ENCODE data around the gene CCDC88C.

Gene CCDC88C

DNA sequence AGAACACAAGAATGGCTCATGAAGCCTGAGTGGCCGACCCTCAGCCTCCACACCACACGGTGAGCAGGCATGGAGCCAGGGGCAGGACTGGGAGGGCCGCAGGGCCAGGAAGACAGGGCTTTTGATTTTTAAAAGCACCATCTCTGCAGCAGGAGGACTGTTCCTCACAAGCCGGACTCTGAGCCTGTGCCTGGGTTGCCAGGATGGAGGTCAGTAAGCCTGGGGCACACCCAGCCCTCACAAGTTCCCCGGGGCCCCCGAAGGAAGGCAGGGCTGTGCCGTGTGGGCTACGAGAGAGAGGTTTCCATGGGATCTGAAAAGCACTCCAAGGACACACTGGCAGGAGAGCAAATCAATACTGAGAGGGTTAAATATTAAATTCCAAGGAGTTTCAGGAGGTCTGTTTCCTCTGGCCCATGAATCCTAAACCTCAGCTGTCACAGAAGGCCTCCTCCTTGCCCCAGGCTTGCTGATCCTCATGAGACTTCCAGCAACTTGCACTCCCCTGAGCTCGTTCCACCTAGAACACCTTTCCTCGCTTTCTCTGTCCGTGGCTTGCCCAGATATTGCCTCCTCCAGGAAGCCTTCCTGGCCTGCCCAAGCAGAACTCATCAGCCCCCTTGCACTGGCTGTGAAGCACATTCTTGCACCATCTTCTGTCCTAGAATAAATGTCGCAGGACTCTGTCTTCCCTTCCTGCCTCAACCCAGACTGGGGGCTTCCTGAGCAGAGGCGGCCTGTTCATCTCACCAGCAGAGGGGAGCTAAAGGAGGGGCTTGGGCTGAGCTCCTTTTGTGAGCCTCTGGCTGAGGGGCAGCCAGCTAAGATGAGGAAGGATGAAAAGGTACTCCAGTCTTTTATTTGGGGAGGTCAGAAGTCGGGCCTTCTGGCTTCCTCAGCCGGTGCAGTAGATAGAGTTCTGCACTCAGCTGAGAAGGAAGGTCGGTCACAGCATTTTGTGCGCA, 64.6 kb downstream of the CCDC88C start:
- no peak overlapping the region for H3K9ac ChIP-seq (ENCODE audit: low read length)
- H3K4me2 ChIP-seq (ENCODE audit: low read length), result peak overlapping the region; percentile 80
- peaks cover 81% of the 10 kb centered on the region for H4K20me1 ChIP-seq (ENCODE audit: insufficient read depth, low read length)
- no peaks in the 10 kb centered on the region for H3K9me3 ChIP-seq (ENCODE audit: insufficient read depth, low read length)
- no peak overlapping the region for H2AFZ ChIP-seq (ENCODE audit: low read depth, low read length)
- peaks cover 27% of the 10 kb centered on the region for H3K36me3 ChIP-seq (replicated peaks; ENCODE audit: low read depth, low read length)
- H3K79me2 ChIP-seq (ENCODE audit: low read length), result peaks cover 82% of the 10 kb centered on the region
- H3K4me1 ChIP-seq (ENCODE audit: low read length), result peaks cover 98% of the 10 kb centered on the region
- H3K27me3 ChIP-seq (ENCODE audit: low read depth, low read length), result no peaks in the 10 kb centered on the region; the same call in 1 of the 2 replicates
- H3K4me3 ChIP-seq (ENCODE audit: low read length), result no peak overlapping the region
- H3K27ac ChIP-seq (ENCODE audit: low read length), result no peak overlapping the region
- TF ChIP-seq EZH2phosphoT487 (IDR thresholded peaks at IDR 0.05; ENCODE audit: low read depth), result no peak
- TF ChIP-seq, protein P1, sequence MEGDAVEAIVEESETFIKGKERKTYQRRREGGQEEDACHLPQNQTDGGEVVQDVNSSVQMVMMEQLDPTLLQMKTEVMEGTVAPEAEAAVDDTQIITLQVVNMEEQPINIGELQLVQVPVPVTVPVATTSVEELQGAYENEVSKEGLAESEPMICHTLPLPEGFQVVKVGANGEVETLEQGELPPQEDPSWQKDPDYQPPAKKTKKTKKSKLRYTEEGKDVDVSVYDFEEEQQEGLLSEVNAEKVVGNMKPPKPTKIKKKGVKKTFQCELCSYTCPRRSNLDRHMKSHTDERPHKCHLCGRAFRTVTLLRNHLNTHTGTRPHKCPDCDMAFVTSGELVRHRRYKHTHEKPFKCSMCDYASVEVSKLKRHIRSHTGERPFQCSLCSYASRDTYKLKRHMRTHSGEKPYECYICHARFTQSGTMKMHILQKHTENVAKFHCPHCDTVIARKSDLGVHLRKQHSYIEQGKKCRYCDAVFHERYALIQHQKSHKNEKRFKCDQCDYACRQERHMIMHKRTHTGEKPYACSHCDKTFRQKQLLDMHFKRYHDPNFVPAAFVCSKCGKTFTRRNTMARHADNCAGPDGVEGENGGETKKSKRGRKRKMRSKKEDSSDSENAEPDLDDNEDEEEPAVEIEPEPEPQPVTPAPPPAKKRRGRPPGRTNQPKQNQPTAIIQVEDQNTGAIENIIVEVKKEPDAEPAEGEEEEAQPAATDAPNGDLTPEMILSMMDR (IDR thresholded peaks at IDR 0.05; ENCODE audit: low read depth, low read length), result no peak

DNA sequence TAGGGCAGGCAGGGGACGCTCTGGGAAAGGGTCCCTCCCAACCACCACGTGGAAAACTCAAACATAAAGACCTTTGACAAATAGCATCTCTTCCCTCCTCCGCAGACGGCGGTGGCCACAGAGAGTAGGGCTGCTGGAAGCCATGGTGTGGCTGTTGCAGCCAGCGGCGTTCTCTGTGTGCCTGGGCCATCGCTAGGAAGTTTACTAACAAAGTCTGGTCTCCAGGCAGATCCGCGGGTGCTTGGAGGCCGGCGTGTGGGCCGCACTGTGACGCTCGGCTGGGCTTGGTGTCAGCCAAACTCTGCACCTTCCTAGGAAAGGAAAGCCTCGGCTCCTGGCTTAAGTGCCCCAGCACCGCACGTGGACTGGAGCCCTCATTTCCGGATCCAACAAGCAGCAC, 65.6 kb downstream of the CCDC88C start:
- Histone ChIP-seq H4K20me1 (ENCODE audit: insufficient read depth, low read length) (peaks cover 74% of the 10 kb centered on the region), H3K4me2 (ENCODE audit: low read length) (peak overlapping the region; percentile 80)
- TF ChIP-seq, protein P1 (IDR thresholded peaks at IDR 0.05; ENCODE audit: low read depth, low read length), result no peak
- TF ChIP-seq EZH2phosphoT487 (IDR thresholded peaks at IDR 0.05; ENCODE audit: low read depth), result no peak

DNA sequence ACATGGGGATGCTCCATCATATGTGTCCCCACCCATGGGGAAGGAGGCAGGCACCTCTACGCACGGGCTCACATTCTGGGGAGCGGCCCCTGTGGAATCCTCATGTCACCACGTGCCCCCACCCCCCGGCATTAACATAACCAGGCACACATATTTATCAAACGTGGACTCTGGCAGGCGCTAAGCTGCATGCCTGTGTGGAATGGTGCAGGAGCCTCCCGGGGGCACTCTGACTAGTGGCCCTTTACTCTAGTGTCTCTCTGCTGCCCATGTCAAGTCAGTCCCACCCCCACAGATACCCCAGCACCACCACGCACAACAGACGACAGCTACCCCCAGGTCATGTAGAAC, 66.1 kb downstream of the CCDC88C start:
- Histone ChIP-seq H3K4me3 (ENCODE audit: low read length) (peak overlapping the region; percentile 59), H4K20me1 (ENCODE audit: insufficient read depth, low read length) (peaks cover 74% of the 10 kb centered on the region), H3K27me3 (ENCODE audit: low read depth, low read length) (no peaks in the 10 kb centered on the region; the same call in 1 of the 2 replicates), H3K27ac (ENCODE audit: low read length) (peak overlapping the region; percentile 80), H3K4me2 (ENCODE audit: low read length) (peak overlapping the region; percentile 80), H3K9me3 (ENCODE audit: insufficient read depth, low read length) (no peaks in the 10 kb centered on the region), H3K4me1 (ENCODE audit: low read length) (peaks cover 91% of the 10 kb centered on the region), H3K36me3 (replicated peaks; ENCODE audit: low read depth, low read length) (peaks cover 21% of the 10 kb centered on the region), H3K79me2 (ENCODE audit: low read length) (peaks cover 86% of the 10 kb centered on the region), H3K9ac (ENCODE audit: low read length) (peak overlapping the region; percentile 20; the same call in 1 of the 2 replicates), H2AFZ (ENCODE audit: low read depth, low read length) (no peak overlapping the region)
- TF ChIP-seq, protein P1 (IDR thresholded peaks at IDR 0.05; ENCODE audit: low read depth, low read length), result no peak
- no peak for TF ChIP-seq EZH2phosphoT487 (IDR thresholded peaks at IDR 0.05; ENCODE audit: low read depth)

More for the DNA sequence above, 65.6 kb downstream of the CCDC88C start:
- H3K27ac ChIP-seq (ENCODE audit: low read length), result peak overlapping the region; percentile 80
- peaks cover 91% of the 10 kb centered on the region for H3K4me1 ChIP-seq (ENCODE audit: low read length)
- H3K27me3 ChIP-seq (ENCODE audit: low read depth, low read length), result no peaks in the 10 kb centered on the region; the same call in 1 of the 2 replicates
- no peak overlapping the region for H2AFZ ChIP-seq (ENCODE audit: low read depth, low read length)
- peaks cover 80% of the 10 kb centered on the region for H3K79me2 ChIP-seq (ENCODE audit: low read length)
- H3K4me3 ChIP-seq (ENCODE audit: low read length), result peak overlapping the region; percentile 59; the same call in 1 of the 2 replicates
- peak overlapping the region; percentile 20; the same call in 1 of the 2 replicates for H3K9ac ChIP-seq (ENCODE audit: low read length)
- no peaks in the 10 kb centered on the region for H3K9me3 ChIP-seq (ENCODE audit: insufficient read depth, low read length)
- H3K36me3 ChIP-seq (replicated peaks; ENCODE audit: low read depth, low read length), result peaks cover 21% of the 10 kb centered on the region

DNA sequence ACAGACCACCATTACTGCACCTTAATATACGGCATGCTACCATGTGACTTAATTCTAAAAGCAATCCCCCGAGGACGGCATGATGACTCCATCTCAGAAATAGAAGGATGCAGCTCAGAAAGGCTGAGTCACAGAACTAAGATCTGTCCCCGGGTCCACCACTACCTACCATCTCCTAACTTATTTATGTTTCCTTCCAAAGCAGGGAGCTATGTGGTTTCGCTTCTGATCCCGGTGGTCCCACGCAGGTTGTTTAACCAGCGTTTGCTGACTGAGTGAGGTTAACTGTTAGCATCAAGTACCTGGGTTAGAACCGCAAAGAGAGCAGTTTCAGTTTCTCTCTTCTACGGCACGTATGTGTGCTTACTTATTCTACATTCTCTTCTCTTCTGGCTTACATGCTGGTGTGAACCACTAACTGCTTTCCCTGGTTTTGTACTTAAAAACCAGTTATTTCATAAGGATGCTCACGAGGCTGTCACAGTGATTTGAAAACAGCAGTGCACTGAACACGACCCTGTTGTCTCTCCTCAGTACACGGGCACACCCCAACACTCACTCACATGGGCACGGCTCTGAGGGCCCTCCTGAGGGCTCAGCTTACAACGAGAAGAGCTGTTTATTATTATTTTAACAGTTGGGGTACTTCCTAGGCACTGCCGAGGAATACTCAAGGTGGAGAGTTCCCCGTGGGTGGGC, 66.7 kb downstream of the CCDC88C start:
- Histone ChIP-seq H3K27ac (ENCODE audit: low read length) (peak overlapping the region; percentile 80), H3K79me2 (ENCODE audit: low read length) (peaks cover 87% of the 10 kb centered on the region), H3K27me3 (ENCODE audit: low read depth, low read length) (no peaks in the 10 kb centered on the region; the same call in 1 of the 2 replicates), H3K4me1 (ENCODE audit: low read length) (peaks cover 91% of the 10 kb centered on the region), H2AFZ (ENCODE audit: low read depth, low read length) (no peak overlapping the region), H3K36me3 (replicated peaks; ENCODE audit: low read depth, low read length) (peaks cover 21% of the 10 kb centered on the region), H3K4me3 (ENCODE audit: low read length) (peak overlapping the region; percentile 59), H3K4me2 (ENCODE audit: low read length) (peak overlapping the region; percentile 80), H3K9ac (ENCODE audit: low read length) (peak overlapping the region; percentile 20; the same call in 1 of the 2 replicates), H4K20me1 (ENCODE audit: insufficient read depth, low read length) (peaks cover 74% of the 10 kb centered on the region), H3K9me3 (ENCODE audit: insufficient read depth, low read length) (no peaks in the 10 kb centered on the region)
- TF ChIP-seq, protein P1 (IDR thresholded peaks at IDR 0.05; ENCODE audit: low read depth, low read length), result no peak
- no peak for TF ChIP-seq EZH2phosphoT487 (IDR thresholded peaks at IDR 0.05; ENCODE audit: low read depth)

Measured in OCI-LY3 (cell line).